ENCODE measurements around the gene SPR.

Gene SPR

DNA sequence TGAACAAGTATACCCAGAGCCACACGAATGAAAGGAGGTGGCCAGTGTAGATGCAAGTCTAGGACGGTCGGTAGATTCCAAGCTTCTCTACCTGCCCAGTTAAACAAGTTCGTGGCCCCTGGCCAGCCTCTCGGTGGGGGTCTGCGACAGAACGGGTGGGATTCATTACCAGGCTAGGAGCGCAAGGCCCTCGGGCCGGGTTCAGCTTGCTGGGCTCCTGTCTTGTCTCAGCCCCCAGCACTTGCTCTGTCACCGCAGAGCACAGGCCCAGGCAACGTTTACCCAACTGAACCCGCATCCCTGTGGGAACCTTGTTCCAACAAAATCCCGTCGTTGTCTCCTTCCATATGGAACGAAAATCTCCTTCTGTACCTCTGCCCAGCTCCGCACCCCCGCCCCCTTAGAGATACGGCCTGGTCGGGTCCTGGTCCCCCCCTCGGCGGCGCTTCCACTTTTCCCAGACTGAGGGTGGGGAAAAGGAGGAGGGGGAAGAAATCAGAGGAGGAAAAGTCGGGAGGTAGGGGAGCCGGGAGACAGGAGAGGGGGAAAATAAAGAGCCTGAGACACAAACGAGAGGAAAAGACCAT, 28.2 kb downstream of the SPR start:
- DNase-seq (ENCODE audit: low spot score) = no peak

DNA sequence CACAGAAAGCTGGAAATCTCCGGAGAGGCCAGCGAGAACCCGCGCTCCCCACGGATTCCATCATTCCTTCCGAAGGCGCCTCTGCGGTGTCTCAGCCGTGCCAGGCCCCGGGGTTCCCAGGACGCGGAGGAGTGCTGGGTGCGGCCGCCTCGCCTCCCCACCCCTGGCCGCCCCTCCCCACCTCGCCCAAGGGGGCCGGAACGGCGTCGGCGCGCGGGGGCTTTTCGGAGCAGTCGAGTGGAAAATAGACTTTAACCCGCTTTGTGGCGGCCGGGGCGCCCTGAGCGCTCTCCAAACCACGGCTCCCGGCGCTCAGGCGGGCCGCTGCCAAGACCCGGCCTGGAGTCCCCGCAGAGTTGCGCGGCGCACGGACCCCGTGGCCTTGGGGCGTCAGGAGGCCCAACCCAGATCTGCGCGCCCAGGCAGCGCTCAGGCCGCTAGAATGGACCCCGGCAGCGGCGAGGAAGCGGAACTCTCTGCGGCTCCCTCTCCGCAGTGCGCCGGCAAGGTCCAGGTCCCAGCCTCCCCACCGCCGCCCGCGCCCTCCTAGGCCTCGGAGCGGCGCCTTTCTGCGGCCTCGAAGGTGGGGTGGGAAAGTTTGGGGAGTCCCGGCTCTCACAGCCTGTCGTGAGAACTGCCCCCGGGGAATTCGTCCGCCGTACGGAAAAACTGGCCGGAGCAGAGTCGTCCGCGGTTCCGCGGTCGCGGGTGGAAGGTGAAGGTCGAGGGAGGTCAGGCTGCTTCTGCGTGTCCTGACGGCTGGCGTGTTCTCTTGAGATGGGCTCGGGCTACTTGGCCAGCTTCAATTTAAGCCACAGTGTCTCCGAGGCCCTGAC, 28.9 kb downstream of the SPR start:
- DNase-seq (ENCODE audit: low spot score) = peak; percentile 80

DNA sequence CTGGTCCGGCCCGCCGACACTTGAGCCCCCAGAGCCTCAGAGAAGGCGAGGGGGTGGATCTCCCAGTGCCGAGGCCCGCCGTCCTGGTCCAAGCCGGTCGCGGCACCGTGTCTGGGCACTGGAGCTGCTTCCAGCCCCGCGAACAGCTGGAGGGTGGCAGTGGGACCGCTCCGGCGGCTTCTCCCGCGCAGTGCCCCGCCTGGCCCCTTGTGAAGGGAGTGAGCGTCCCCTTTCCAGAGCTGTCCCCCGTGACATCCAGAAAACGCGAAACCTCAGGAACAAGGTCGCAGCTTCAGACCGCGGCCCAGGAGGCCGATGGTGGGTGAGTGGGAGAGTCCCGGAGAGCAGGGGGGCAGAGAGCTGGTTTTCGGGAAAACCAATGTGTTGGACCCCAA, 29.5 kb downstream of the SPR start:
- DNase-seq (ENCODE audit: low spot score) = no peak

DNA sequence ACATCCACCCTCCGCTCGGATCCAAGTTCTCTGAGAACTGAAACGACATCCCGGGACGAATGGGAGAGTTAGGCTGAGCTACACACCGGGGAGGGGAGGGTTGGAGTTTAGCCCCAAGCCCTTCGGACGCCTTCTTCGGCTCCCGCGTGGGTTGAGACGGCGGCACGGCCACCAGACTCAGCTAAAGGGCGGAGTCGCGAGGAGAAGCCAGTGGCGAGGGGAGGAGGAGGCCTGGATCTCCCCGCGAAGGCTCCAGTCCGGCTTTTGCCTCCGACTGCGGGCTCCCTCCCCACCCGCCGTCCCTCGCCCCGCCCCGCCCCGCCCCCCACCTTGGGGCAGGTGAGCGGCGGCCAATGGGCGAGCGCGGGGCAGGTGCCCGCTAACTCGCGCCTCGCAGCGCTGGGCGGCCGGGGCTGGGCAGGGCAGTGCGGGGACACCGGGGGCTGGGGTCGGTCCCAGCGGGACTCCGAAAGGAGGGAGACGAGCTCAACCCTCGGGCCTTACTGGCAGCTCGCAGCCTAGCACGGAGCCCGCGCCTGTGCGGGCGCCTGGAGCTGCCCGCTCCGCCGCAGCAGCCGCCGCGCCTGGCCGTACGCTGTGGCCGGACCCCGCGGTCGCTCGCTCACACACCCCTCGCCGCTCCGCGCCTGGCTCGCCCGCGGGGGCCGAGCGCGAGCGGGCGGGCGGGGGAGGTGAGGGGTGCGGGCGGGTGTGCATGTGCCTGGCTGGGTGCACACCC, 30.1 kb downstream of the SPR start, which contains the start of gene EMX1:
TSS of gene EMX1 (plus strand) at position 382 of the 739 bp plus-strand sequence. CDS start at position 716, 334 bp downstream.
- DNase-seq (ENCODE audit: low spot score) = peak; percentile 85

DNA sequence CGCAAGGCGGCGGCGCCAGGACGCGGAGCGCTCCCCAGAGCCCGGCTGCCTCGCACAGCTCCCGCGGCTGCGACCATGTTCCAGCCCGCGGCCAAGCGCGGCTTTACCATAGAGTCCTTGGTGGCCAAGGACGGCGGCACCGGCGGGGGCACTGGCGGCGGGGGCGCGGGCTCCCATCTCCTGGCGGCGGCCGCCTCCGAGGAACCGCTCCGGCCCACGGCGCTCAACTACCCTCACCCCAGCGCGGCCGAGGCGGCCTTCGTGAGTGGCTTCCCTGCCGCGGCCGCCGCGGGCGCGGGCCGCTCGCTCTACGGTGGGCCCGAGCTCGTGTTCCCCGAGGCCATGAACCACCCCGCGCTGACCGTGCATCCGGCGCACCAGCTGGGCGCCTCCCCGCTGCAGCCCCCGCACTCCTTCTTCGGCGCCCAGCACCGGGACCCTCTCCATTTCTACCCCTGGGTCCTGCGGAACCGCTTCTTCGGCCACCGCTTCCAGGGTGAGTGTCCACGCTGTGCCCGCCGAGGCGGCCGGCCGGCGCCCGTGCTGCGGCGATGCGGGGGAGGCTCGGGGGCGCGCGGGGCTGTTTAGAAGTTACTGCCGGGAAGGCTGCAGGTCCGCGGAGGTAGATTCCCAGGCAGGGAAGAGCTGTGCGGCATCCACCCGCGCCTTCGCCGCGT, 30.8 kb downstream of the SPR start:
- DNase-seq (ENCODE audit: low spot score) = peak; percentile 26

DNA sequence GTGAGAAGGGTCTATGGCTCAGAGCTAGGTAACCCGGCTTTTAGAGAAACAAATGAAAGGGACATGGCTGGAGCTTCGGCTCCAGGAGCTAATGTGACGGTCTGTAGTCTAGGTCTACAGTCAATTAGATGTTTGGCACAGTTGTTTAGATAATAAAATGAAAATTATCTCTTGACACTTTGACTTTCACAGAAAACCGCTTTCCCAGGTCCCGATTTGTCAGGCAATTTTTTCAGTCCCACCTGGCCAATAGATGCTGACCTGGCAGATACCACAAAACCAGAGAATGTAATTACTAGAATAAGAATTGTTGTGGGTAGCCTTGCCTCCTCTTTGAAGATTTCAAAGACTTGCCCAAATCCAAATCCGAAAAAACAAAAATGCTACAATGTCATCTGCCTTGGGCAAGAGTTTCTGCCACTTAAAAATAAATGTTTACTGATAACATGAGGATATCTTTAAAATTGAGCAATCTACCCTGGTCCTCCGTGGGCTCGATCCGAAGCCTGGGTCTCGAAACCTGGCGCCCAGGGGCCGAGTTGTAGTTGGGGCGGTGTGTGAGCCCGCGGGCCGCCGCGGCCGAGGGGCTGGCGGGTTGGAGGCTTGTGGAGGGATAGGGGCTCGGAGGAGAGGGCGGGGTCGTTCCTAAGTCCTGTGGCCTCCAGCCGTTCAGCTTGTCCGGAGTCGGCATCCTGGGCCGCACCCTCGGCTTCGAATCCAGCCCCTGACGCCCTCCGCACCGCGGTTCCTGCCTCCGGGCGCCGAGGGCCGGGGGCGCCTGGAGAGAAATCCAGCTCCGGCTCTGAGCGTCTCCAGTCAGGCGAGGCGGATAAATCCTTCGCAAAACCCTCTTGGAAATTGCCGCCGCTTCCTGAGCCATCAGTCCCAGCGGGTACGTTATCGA, 32.5 kb downstream of the SPR start:
- DNase-seq (ENCODE audit: low spot score) = no peak

DNA sequence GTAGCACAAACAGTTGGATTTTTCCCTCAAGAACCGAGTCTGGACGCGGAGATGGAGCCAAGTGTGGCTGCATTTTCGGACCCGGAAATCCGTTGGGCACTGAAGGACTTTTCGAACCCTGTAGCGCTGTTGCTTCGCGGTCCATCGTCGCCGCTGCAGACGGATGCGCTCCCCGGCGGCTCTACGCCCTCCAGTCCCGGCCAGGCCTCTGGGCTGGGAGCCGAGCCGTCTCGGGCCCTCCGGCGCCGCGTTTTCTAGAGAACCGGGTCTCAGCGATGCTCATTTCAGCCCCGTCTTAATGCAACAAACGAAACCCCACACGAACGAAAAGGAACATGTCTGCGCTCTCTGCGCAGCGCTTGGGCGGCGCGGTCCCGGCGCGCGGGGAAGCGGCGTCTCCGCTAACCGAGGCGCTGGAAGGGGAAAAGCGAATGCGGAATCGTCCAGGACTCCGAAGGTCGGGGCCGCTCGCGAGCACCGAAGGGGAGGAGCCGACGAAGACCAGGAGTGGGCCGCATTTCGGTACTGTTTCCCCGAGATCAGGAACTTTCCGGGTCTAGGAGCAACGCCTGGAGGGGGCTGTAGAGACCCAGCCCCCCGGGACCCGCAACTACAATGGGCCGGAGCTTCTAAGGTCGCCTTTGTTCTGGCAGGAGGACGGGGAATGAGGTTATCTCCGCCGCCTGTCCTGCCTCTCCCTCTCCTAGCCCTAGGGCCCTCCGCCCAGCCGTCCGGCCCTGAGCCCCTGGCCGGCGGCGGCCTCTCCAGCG, 33.3 kb downstream of the SPR start:
- DNase-seq (ENCODE audit: low spot score) = no peak

DNA sequence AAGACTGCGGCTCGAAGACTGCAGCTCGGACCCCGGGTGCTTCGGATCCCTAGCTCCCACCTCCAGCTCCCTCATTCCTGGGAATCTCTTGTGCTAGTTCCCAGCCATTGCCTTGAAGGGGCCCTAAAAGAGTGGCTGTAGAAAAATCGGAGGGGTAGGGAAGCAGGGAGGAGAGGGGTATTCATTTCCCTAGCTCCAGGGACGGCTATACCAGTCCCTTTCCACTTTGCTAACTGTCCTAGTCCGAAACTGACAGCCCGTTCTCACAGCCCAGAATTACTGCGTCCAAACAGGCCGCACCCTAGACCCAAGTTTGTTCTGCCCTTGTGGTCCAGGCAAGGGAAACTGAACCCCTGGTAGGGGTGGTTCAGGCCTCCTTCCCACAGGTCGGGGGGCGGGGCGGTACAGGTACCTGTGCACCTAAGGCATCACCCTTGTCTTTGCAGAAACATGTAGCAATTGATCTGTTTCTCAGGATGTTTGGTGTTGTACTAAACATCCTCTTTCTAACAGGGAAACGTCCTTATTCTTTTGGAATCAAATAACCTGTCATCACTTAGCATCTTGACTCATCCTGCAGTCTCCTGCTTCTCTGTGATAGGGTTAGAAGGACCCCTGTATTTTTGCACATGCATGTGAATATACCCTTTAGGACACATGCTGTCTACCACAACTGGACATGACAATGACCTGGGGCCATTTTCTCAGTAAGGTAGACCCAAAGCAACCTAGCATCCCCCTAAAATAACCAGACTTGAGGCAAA, 34.1 kb downstream of the SPR start:
- no peak for DNase-seq (ENCODE audit: low spot score)

DNA sequence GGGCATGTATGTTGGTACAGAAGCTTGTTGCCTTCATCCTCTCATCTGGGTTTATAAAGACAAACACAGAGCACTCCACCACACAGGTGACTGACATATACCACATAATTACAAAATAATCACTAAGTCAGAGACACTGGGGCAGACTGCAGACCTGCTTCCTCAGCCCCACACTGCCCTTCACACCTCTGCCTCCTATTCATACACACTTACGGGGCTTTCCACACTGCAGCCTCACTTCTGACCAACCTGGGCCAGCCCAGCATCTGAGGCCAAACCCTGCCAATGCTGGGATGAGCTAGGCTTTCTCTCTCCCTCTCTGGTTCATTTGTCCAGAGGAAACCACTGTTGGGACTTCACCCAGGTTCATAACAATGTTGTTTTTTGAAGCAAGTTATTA, 34.6 kb downstream of the SPR start:
- no peak for DNase-seq (ENCODE audit: low spot score)

DNA sequence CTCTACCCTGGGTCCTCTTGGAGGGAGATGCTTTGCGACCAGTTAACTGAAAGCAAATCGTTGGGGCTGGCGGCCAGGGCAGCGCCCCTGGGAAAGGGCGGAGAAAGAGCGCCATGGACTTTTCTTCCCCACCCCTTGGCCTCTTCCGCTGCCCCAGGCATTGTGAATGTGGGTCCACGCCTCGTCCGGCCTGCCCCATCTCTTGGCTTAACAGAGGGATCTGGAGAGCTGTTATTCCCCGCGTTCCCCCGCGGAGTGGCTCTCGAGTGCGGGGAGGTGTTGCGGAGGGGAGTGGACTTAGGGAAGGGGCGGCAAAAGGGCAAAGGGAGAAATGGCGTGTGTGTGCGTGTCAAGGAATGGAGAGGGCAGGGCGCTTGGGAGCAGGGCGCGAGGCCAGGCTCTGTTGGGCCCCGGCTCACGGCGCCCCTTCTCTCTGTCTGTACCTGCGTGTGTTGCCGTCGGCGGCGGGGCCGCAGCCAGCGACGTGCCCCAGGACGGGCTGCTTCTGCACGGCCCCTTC, 36.7 kb downstream of the SPR start:
- DNase-seq (ENCODE audit: low spot score) = no peak

DNA sequence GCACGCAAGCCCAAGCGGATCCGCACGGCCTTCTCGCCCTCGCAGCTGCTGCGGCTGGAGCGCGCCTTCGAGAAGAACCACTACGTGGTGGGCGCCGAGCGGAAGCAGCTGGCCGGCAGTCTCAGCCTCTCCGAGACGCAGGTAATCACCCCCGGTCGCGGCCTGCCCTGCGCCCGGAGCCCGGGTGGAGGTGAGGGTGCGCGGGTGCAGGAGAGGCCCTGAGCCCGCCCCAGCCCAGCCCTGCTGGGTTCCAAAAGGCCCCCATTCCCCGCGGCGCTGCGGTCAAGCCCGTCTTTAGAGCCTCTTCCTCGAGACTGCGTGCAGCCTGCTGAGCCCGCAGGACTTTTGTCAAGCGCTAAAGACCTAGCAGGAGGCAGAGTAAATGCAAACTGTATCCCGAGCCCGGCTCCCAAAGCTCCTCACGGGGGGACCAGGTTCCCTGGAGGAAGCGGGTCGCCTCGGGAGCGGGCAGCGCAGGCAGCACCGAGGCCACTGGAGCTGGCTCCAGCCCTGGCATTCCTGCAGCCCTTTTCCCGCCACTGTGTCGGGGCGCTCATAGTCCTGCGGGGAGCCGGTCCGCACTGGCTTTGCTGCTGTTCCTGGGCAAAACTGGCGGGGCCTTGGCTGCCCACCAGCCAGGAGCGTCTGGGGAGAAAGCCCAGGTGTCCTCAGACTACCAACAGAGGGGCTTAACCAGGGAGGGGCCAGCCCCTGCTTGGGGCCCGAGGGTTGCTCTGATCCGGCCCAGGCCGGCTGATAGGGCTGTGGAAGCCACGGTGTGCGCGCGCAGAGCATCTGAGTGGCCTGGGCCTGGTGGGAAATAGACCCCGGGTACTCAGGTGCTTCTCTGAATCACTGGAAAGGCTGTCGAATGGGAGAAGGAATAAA, 37.4 kb downstream of the SPR start:
- DNase-seq (ENCODE audit: low spot score) = no peak

DNA sequence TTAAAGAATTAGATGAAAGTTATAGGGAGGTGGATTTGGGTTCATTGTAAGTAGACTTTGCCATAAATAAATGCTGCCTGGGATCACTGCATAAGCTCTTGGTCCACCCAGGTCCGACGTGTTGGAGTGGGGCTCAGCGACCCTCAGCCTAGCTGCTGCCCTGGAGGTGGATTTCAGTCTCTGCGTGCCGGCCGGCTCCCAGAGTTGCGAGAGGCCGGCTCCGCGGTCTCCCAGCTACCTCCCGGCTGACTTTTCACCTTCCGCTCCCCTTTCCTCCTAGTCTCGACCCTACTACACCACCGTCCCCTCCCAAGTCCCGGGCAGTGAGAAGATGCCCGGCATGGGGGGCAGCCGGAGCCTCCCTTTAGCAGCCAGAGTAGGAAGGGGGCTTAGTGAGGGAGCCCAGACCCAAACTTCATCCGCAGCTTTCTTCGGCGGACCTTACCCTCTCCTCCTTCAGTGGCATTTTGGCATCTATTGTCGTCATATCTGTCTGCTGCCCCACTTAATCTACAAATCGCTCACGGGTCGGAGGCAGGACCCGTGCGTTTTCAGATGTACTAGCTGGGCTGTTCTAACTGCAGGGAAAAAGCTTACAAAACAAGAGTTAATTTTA, 38.2 kb downstream of the SPR start:
- no peak for DNase-seq (ENCODE audit: low spot score)

DNA sequence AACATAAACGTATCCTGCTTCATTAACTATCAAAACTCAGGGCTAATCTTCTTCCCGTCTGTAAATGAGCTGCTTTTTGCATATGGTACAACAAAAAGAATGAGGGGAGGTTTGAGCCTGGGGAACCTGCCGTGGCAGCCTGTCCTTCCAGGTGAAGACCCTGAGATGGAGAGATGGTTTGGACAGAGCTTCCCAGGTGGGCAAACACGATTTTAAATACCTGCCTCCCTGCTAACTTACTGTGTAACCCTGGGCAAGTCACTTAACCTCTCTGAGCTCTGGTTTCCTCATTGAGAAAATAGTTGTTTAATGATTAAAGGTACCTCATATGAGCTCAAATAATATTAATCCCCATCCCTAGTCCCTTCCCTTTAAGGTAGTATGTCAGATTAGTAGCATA, 39.2 kb downstream of the SPR start:
- DNase-seq (ENCODE audit: low spot score) = no peak

DNA sequence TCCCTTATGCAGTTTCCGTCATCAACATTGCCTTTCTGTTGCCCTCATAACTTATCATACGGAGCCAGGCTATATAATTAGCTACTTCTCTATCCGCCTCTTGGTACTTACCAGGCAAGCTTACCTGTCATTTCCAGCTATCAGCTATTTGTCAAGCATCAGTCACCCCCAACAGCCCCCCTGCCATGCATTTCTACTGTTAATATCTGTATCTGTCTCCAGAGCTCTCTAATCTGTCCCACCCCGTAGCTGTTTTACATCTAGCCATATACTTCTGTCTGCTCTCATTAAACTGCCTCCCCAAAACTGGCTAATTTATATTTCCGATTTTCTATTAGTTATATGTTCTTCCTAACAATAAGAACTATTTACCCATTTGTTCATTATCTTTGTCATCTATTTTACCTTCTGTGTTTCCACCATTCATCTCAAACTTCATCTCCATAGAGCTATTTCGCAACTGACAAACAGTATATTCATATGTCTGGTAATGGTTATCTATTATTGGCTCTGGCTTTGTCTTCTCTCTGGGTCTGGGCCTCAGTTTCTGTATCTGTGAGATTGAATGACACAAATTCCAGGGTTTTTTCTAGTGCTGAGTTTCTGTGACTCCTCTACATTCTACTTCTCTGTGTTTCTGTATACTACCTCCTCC, 39.7 kb downstream of the SPR start:
- no peak for DNase-seq (ENCODE audit: low spot score)

DNA sequence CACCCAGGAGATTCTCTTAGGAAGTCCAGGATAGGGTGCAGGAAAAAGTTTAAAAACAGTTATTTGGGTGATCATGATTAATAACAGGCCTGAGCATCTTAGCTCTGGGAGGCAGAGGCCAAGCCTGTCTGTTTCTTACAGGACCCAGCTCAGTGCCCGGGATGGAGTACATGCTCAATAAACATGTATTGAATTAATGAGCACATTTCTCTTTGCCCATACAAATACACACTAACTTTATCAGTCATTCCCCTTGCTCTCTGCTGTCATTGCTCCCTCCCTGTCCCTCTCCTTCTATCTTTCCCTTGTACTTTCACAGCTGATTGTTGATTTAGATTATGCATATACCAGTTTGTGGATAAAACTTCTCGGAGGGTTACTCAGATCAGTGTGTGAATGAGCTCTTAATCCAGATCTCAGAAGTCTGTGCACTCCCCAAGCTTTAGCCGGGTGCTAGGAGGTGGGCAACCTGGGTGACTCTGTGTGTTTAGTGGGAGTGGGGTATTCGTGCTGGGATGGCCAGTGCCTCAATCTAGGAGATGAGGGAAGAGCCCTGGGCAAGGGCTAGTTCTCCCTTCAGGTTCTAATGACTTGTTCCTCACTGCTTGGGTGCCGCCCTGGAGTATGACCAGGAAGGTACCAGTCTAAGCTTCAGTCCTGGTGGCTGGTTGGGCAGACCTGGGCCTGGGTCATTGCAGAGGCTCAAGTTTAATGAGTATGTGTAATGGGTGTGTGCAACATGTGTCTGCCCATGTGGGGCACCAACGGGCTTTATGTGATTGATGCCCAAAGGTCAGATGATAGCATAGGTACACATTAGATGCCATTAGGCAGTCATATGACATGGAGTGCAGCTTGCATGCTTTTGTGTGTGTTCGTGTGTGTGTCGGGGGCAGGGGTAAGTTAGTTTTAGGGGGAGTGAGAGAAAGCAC, 40.7 kb downstream of the SPR start:
- DNase-seq (ENCODE audit: low spot score) = no peak

DNA sequence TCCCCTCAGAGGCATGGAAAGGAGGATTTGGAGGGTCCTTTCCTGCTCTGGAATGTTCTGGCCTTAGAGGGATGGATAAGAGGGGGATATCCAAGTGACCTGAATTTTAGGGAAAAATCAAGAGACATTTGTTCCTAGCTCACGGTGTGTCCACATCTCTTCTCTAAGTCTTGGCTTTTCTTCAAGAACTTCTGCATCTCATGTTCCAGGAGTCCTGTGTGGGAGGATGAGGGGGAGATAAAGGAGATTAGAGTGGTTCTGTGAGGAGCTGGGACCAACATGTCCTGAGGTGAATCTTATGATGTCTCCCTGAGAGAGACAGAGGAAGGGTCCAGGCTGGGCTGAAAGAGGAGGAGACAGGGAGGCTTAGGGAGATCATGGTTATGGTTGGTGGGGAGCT, 41.8 kb downstream of the SPR start:
- DNase-seq (ENCODE audit: low spot score) = no peak
